Measurements from ENCODE around the gene ZSCAN18.

ZSCAN18 gene

GRCh38 chr19:58053480-58054156, 44.4 kb downstream of the ZSCAN18 start:
- H3K27ac ChIP-seq (replicated peaks) = no peak overlapping the region
- TF ChIP-seq POLR2AphosphoS5 (IDR thresholded peaks at IDR 0.05; ENCODE audit: low read depth) (no peak), GABPA (IDR thresholded peaks at IDR 0.05; ENCODE audit: low read depth) (no peak), REST (IDR thresholded peaks at IDR 0.05; ENCODE audit: insufficient replicate concordance, low read depth) (no peak), SPI1 (IDR thresholded peaks at IDR 0.05; ENCODE audit: borderline replicate concordance, low read depth) (no peak)
- TF ChIP-seq, protein P1, sequence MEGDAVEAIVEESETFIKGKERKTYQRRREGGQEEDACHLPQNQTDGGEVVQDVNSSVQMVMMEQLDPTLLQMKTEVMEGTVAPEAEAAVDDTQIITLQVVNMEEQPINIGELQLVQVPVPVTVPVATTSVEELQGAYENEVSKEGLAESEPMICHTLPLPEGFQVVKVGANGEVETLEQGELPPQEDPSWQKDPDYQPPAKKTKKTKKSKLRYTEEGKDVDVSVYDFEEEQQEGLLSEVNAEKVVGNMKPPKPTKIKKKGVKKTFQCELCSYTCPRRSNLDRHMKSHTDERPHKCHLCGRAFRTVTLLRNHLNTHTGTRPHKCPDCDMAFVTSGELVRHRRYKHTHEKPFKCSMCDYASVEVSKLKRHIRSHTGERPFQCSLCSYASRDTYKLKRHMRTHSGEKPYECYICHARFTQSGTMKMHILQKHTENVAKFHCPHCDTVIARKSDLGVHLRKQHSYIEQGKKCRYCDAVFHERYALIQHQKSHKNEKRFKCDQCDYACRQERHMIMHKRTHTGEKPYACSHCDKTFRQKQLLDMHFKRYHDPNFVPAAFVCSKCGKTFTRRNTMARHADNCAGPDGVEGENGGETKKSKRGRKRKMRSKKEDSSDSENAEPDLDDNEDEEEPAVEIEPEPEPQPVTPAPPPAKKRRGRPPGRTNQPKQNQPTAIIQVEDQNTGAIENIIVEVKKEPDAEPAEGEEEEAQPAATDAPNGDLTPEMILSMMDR (IDR thresholded peaks at IDR 0.05; ENCODE audit: insufficient read depth, low read length) = no peak
- H3K4me3 ChIP-seq (replicated peaks; ENCODE audit: insufficient read depth, low read length) = no peak overlapping the region
- H3K27me3 ChIP-seq (ENCODE audit: insufficient read depth, poor library complexity, severe bottlenecking) = no peaks in the 10 kb centered on the region
- no peak for DNase-seq (ENCODE audit: low read depth in 1 of 2, low spot score in 1 of 2)

- TF ChIP-seq SPI1 (IDR thresholded peaks at IDR 0.05; ENCODE audit: borderline replicate concordance, low read depth) (no peak), POLR2AphosphoS5 (IDR thresholded peaks at IDR 0.05; ENCODE audit: low read depth) (no peak), REST (IDR thresholded peaks at IDR 0.05; ENCODE audit: insufficient replicate concordance, low read depth) (no peak), GABPA (IDR thresholded peaks at IDR 0.05; ENCODE audit: low read depth) (no peak)
- TF ChIP-seq, protein P1 (IDR thresholded peaks at IDR 0.05; ENCODE audit: insufficient read depth, low read length) = no peak
- Histone ChIP-seq H3K27me3 (ENCODE audit: insufficient read depth, poor library complexity, severe bottlenecking) (no peaks in the 10 kb centered on the region), H3K27ac (replicated peaks) (no peak overlapping the region), H3K4me3 (replicated peaks; ENCODE audit: insufficient read depth, low read length) (no peak overlapping the region)
- no peak for DNase-seq (ENCODE audit: low read depth in 1 of 2, low spot score in 1 of 2)
Measured at GRCh38 chr19:58052256-58052655, 45.8 kb downstream of the ZSCAN18 start.

GRCh38 chr19:58047672-58048071, 50.4 kb downstream of the ZSCAN18 start:
- H3K27me3 ChIP-seq (ENCODE audit: insufficient read depth, poor library complexity, severe bottlenecking) = no peaks in the 10 kb centered on the region
- TF ChIP-seq SPI1 (IDR thresholded peaks at IDR 0.05; ENCODE audit: borderline replicate concordance, low read depth) (no peak), GABPA (IDR thresholded peaks at IDR 0.05; ENCODE audit: low read depth) (no peak), REST (IDR thresholded peaks at IDR 0.05; ENCODE audit: insufficient replicate concordance, low read depth) (no peak), POLR2AphosphoS5 (IDR thresholded peaks at IDR 0.05; ENCODE audit: low read depth) (no peak)
- TF ChIP-seq, protein P1 (IDR thresholded peaks at IDR 0.05; ENCODE audit: insufficient read depth, low read length) = no peak

More at GRCh38 chr19:58047672-58048071, 50.4 kb downstream of the ZSCAN18 start:
- Histone ChIP-seq H3K27ac (replicated peaks) (no peak overlapping the region), H3K4me3 (replicated peaks; ENCODE audit: insufficient read depth, low read length) (no peak overlapping the region)
- DNase-seq (ENCODE audit: low read depth in 1 of 2, low spot score in 1 of 2) = no peak
